HG03064 (cell line): ENCODE data around the gene FTCD.
"Not testable (repeated sequence)": the region's sequence is repeated elsewhere in the genome, so short reads cannot be mapped to it uniquely, and the experiment has no call there.

Experiments
- ATAC-seq: cut with Tn5 transposase; IDR thresholded peaks from one replicate; pipeline ENCODE4 v1.9.1; 2021; ENCODE audit warnings: low read depth; ENCODE audit not compliant: unreplicated experiment

Gene FTCD, protein sequence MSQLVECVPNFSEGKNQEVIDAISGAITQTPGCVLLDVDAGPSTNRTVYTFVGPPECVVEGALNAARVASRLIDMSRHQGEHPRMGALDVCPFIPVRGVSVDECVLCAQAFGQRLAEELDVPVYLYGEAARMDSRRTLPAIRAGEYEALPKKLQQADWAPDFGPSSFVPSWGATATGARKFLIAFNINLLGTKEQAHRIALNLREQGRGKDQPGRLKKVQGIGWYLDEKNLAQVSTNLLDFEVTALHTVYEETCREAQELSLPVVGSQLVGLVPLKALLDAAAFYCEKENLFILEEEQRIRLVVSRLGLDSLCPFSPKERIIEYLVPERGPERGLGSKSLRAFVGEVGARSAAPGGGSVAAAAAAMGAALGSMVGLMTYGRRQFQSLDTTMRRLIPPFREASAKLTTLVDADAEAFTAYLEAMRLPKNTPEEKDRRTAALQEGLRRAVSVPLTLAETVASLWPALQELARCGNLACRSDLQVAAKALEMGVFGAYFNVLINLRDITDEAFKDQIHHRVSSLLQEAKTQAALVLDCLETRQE

DNA sequence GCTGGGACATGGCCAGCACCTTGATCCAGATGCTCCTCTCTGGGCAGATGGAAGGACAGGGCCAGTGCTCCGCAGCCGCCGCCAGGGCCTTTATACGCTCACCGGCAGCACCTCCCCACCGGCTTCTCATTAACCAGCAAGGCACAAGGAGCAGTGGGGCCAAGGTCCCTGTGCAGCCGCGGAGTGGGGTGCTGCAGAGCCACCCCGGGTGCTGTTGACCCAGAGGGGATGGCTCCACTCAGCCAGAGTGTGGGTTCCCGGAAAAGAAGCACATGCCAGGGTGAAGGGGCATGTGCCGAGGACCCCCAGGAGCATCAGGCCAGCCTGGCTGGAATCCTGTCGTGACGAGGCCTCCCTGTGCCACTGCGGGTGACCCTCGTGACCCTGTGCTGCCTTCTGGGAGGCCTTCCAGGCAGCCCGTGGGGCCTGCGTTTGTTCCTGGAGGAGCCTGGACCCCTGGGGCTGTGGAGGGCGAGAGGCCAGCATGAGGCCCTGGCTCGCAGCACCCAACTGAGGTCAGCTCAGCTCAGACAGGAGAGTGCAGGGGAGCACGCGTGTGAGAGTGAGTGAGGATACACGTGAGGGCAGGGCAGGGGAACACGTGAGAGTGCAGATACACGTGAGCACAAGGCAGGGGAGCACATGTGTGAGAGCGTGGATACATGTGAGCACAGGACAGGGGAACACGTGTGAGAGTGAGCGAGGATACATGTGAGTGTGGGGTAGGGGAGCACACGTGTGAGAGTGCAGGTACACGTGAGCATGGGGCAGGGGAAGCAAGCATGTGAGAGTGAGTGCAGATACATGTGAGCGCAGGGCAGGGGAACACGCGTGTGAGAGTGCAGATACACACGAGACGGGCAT, at the start of gene FTCD:
TSS of gene FTCD (minus strand) at position 66 of the 864 bp plus-strand sequence. CDS start at position 10, 56 bp downstream.
- ATAC-seq: no peak

DNA sequence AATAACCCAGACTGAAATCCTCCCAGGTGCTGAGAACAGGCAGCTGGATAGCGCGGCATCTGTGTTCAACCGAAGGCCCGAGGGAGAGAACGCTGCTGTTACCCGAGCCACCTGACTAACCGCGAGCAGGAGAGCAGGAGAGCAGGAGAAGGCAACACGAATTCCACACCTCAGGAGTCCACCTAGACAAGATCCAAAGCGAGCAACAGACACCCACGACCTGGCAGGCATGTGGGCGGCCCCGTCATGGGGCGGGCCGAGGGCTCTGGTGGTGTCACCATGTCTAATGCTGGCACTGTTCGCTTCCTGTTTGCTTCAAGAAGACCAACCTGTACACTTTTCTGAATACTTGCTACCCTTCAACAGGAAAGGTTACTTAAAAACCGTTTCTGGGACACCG, 49.8 kb upstream of the FTCD start:
- no peak for ATAC-seq

DNA sequence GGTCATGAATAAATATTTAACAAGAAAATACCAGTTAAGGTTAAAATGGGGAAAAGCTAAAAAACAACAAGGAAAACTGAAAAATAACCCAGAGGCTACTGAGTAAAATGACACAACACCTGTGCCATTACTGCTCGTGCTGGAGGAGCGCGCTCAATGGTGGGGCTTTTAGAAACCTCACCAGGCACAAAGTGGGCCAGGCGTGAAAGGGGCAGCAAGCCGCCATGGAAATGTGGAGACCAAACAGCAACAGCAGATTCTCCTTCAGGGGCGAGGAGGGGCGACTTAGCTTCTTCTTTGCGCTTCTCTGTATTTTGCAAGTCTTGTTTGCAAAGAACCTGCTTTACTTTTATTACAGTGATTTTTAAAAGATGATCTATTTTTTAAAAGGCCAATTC, 47.8 kb upstream of the FTCD start:
- no peak for ATAC-seq

DNA sequence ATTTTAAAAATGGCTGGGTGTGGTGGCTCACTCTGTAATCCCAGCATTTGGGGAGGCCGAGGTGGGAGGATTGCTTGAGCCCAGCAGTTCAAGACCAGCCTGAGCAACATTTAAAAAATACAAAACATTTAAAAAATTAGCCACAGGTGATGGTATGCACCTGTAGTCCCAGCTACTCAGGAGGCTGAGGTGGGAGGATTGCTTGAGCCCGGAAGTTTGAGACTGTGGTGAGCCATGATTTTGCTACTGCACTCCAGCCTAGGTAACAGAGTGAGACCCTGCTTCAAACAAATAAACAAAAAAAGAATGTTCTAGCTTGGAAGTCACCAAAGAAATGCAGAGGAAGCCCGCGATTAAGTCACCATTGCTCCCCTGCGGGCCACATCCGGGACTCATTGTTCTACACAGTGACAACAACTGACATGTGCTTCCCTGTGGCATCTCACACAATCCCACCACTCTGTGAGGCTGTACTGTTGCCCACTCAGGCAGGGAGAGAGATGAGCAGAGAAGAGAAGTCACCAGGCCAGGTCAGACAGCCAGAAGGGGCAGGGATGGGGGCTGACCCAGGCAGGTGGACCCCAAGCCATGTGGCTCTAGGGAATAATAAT, 47.3 kb upstream of the FTCD start:
- no peak for ATAC-seq

DNA sequence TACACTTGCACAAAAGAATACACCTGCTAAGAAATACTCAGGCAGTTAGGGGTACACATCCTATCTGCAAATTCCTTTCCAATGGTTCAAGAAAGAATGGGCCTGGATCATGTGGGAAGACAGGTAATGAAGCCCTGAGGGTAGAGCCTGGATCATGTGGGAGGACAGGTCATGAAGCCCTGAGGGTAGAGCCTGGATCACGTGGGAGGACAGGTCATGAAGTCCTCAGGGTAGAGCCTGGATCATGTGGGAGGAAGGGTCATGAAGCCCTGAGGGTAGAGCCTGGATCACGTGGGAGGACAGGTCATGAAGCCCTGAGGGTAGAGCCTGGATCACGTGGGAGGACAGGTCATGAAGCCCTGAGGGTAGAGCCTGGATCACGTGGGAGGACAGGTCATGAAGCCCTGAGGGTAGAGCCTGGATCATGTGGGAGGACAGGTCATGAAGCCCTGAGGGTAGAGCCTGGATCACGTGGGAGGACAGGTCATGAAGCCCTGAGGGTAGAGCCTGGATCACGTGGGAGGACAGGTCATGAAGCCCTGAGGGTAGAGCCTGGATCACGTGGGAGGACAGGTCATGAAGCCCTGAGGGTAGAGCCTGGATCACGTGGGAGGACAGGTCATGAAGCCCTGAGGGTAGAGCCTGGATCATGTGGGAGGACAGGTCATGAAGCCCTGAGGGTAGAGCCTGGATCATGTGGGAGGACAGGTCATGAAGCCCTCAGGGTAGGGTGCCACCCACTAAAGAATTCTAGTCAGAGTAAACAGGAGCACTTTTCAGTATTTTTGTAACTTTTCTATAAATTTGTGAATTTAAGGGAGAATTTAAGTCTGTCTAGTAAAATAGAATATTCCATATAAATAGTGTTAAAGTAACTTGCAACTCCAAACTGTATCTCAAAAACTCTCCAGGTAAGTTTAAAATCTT, 45.8 kb upstream of the FTCD start:
- not testable (repeated sequence) for ATAC-seq

DNA sequence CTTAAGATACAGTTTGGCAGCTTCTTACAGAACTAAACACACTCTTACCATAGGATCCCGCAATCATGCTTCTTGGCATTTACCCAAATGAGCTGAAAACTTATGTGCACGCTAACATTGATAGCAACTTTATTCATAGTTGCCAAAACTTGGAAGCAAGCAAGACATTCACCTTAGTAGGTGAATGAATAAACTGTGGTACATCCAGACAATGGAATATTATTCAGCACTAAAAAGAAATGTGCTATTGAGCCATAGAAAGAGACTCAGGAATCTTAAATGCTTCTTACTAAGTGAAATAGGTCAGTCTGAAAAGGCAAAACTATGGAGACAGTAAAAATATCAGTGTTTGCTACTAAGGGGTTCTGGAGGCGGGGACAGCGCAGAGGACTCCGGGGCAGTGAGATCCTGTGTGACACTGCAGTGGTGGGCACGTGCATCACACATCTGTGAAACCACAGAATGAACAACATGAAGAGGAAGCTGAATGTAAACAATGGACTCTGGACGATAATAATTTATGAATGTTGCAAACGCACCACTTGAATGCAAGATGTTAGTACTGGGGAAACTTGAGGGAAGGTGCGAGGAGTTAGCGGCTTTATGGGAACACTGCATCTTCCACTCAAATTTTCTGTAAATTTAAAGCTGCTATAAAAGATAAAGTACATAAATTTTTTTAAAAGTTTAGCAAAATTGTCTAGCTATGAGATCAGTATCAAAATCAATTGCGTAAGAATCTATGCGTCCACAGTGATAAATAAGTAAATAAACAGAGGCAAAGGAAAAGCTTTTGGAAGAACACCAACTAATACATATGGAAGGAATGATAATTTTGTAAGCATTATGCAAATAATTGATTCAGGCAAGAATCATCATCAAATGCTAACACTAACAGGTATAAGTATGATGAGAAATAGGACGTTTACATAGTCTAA, 44.3 kb upstream of the FTCD start:
- ATAC-seq: no peak

DNA sequence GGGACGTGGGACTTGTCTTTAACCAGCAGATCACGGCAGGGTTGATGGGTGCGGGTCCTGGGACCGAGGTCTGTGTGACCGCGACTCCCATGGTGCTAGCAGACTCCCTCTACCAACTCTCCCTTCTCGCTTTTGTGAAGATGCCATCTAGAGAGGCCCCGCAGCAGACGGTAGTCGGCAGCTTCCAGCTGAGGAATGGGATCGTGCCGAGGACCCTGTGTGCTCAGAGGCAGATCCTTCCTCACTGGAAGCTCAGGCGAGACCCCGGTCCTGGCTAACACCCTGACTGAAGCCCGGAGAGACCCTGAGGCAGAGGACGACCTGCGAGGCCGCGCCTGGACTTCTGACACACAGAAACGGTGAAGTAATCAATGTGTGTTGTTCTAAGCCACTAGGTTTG, 41.4 kb upstream of the FTCD start:
- ATAC-seq: no peak

DNA sequence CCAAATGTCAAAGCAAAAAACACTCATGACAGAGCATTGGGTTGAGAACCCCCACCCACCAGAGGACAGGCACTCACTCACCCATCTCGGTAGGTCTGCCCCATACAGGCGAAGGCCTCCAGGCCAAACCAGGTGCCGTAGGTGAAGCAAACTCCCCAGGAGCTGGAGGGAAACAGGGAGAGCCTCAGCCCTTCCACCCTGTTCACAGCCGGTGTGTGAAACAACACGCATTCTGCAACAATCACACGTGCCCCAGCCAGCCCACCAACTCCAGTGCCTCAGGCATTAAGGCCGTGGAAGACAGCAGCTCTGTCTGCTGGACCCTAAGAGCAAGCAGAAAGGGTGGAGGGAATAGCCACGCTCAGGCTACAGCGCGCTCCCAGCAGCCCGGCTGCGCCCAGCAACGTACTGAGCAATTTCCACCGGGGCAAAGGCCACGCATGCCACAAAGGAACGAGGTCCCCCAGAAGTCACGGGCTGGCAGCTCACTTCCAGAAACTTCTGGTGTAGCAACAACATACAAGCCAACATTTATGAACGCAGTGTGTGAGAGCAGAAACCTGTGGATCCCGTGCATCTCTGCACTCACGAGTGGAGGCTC, 40.3 kb upstream of the FTCD start:
- no peak for ATAC-seq

DNA sequence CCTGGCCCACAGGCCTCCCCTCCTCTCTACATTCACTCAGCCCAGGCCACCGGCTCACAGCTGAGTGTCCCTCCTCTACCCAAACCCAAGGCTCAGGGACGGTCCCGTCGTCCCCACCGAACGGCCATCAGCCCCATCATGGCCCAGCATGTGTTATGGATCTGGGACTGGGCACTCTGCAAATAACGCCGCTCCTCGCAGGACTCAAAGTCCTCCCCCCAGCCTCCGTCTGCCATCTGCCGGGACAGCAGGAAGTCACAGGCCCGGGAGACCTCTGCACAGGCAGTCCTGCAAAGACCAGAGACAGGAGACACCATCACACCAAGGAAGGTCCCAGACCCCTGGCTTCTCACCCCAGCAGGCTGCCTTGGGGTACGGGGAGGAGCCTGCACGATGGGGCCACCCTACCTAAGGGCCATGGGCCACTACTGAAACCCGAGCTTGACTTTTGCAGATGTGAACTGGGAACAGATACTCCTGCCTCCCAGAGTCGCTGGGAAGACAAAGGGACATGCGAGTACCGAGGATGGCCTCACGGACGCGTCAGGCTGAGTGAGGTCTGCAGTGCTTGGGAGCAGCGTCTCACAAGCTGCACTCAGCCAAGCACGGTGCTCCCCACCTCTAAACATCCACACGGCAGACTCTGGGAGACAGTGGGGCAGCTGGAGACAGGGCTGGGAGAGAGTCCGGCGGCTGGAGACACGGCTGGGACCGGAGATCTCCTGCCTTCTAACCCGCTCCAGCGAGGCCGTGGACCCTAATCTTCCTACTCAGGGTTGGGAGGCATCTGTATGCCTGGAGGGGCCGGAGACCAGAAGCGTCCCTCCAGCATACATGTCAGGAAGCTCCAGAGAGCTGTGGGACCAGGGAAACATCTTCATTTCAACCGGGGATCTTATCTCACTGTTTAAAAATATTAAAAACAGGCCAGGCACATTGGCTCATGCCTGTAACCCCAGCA, 39.3 kb upstream of the FTCD start:
- no peak for ATAC-seq

DNA sequence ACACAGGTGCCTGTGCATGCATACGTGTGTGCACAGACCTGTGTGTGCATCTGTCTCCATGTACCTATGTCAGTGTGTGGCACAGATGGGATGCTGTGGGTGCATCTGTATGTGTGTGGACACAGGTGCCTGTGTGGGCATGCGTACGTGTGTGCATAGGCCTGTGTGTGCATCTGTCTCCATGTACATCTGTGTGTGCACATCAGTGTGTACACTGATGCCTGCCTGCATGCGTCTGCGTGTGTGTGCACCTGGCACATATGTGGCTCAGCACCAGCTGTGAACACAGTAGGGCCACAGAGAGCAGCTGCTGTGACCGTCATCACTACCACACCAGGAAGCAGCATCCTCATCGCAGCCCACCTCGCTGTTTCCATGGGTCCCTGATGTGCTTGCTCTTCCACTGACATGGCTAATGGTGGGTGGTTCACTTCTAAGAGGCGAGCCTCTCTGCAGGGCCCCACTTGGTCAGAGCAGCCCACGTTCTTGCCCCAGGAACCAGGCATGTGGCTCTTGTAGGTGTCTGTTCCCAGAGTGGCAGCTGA, 38.5 kb upstream of the FTCD start:
- ATAC-seq: no peak

DNA sequence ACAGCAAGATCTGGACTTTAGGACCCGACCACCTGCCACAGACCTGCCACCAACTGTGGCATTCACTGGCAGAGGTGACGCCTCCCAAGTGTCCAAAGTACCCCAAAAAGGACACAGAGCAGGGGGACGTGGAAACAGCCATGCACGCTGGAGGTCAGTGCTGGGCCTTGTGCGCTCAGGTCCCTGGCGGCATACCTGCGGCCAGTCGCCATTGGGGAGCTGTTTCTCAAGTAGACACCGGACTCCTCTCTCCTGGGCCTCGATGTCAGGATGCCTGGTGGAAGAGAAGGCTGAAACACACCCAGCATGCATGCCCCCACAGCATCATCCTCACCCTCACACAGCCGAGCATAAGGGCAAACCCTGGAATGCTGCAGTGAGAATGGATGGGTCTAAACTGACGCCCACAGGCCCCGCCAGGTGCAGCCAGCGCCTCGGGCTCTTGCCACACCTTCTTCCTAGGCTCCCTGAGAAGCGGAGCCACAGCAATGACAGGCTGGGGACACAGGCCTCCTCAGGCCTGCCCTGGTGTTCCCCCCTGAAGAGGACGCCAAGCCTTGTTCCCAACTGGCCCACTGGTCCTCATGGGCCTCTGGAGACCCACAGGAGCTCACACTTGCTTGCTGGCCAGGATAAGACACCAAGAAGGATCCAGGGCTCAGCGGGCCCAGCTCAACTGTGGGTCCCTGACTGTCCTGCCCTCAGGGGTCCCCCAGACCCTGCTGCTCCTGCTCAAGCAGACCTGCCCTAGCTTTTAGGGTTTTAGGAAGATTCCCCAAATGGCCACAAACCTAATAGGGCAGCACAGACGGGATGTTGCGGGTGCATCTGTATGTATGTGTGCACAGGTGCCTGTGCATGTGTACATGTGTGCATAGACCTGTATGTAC, 36.6 kb upstream of the FTCD start:
- ATAC-seq: no peak

DNA sequence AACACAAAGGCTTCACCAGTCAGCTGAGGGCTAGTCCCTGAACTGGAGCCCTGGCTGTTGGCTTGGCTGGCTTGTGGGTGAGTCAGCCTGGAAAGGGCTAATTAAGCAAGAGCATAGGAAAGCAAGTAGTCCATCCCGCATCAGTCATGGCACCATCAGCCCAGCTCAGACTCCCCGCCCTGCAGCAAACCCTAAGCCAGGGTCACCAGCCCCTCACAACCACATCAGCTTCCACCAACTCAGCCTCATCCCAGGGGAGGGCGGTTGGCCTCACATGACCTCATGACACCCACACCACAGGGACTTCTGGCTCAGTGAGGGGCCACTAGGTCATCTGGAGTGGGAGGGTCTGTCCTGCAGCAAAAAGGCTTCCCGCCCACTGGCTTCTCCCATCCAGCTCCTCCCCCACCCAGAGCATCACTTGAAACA, 35.9 kb upstream of the FTCD start:
- ATAC-seq: no peak

DNA sequence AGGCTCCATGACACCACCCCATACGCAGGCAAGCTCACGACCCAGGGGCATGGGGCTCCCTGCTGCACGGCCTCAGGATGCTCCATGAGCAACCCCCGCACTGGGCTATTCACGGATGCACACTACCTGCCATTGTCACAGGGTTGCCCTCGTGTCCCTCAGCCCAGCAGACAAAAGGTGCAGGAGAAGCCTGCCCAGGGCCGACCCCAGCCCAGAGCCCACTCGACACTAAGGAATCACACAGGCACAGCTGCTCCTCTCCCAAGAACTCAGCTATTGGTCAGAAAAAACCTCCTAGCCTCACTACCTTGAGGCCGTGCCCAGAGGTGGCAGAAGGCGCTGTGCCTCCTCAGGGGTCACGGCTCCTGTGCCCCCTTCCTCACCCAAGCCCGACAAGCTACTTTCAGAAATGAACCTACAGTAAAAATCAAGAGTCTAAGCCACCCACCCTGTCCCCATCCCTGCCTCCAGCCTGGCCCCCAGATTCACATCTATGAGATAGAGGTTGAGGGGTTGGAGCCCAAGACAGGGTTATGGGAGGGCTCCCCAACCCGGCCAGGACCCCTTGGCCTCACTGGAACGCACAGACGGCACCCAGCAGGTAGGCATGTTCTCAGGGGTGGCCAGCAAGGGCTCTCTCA, 35.2 kb upstream of the FTCD start:
- no peak for ATAC-seq

DNA sequence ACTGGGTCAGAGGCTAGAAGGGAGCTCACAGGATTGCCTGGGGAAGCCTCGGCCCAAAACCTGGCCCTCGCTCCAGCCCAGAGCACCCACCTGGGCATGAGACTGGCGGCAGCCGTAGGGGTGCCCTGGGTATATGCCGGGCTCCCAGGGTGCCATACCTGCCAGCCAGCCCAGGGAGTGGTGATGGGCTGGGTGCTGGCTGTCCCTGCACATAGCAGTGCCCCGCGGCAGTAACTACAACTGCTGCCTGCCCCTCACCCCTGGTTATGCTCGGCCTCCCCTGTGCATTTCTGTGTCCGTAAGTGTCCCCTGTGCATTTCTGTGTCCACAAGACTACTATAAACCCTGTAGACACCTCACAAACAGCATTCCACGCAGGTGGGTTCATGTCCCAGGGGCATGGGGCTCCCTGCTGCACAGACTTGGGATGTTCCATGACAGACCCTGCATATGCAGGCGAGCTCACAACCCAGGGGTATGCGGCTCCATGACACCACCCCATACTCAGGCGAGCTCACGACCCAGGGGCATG, 34.6 kb upstream of the FTCD start:
- ATAC-seq: no peak

DNA sequence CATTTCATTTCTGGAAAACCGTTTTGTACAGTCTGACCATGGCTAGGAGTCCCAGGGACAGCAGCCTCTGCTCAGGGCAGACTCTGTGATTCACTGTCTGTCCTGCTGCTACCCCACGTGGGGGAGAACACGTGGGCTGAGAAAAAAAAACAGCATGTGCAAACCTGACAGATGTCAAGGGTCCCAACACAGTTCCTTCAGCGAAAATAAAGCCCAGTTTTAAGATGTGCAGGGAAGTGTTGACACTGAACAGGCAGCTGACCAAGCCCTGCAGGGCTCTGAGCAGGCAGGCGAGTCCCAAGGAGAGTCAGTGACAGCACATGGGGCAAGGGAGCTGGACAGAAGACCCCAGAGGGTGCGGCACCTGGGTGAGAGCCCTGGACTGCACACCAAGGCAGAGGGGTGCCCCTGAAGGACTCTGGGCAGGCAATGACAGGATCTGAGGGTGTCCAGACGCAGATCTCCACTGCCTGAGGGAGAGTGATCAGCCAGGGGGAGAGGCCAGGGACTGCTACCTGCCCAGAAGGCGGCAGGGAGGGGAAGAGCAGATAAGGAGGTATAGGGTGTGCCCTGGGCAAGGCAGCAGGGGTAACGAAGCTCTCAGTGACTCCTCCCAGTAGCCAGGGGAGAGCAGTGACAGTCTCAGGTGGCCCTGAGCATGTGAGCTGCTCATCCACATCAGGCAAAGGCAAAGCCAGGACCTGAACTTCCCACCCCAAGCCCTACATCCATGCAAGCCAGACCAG, 34.0 kb upstream of the FTCD start:
- no peak for ATAC-seq
